Right forelimb (tissue), 1 donor: ENCODE results near the gene FSD1.
"Not testable (repeated sequence)": the region's sequence is repeated elsewhere in the genome, so short reads cannot be mapped to it uniquely, and the experiment has no call there.

Experiments
- DNase-seq: peaks from one replicate; pipeline ENCODE4 v3.0.0-alpha.2; 2018

FSD1 gene

GRCh38 chr19:4304538-4305256 lies at the start of gene FSD1:
Gene FSD1 (plus strand): TSS chr19:4304598. CDS start chr19:4304747, 149 bp downstream.
- DNase-seq = peak; percentile 69

GRCh38 chr19:4256563-4256962 lies 47.8 kb upstream of the FSD1 start:
- DNase-seq = no peak

GRCh38 chr19:4257025-4257424 lies 47.4 kb upstream of the FSD1 start:
- DNase-seq = no peak

- no peak for DNase-seq
Observed at GRCh38 chr19:4258181-4258580, 46.2 kb upstream of the FSD1 start.

GRCh38 chr19:4260613-4261191 lies 43.7 kb upstream of the FSD1 start:
- DNase-seq = no peak

GRCh38 chr19:4264812-4265211 lies 39.6 kb upstream of the FSD1 start:
- no peak for DNase-seq

- no peak for DNase-seq
Observed at GRCh38 chr19:4266253-4267000, 38.0 kb upstream of the FSD1 start.

GRCh38 chr19:4267101-4267900 lies 37.1 kb upstream of the FSD1 start:
- DNase-seq = peak; percentile 57

- no peak for DNase-seq
Observed at GRCh38 chr19:4267901-4268815, 36.2 kb upstream of the FSD1 start.

GRCh38 chr19:4268816-4269430 lies 35.5 kb upstream of the FSD1 start:
- DNase-seq = no peak

- DNase-seq = no peak
Observed at GRCh38 chr19:4272894-4273293, 31.5 kb upstream of the FSD1 start.

GRCh38 chr19:4274321-4274686 lies 30.1 kb upstream of the FSD1 start:
- not testable (repeated sequence) for DNase-seq

- no peak for DNase-seq
Observed at GRCh38 chr19:4277191-4277696, 27.2 kb upstream of the FSD1 start.

- no peak for DNase-seq
Observed at GRCh38 chr19:4278010-4278409, 26.4 kb upstream of the FSD1 start.

- DNase-seq = peak; percentile 69
Observed at GRCh38 chr19:4278419-4279266, 25.8 kb upstream of the FSD1 start, which contains the start of gene SHD. Gene SHD (plus strand): TSS chr19:4279266. CDS start chr19:4280064, 798 bp downstream.

GRCh38 chr19:4279267-4279529 lies 25.2 kb upstream of the FSD1 start:
- no peak for DNase-seq

GRCh38 chr19:4279530-4280422 lies 24.6 kb upstream of the FSD1 start:
- no peak for DNase-seq

GRCh38 chr19:4284176-4284958 lies 20.0 kb upstream of the FSD1 start:
- no peak for DNase-seq

- DNase-seq = no peak
Observed at GRCh38 chr19:4284974-4285373, 19.4 kb upstream of the FSD1 start.
